ENCODE results near the gene TEK.

TEK gene

GRCh38 chr9:27094640-27095298, 14.3 kb upstream of the TEK start:
- peaks cover 11% of the 10 kb centered on the region for H3K27me3 Mint-ChIP-seq
- DNase-seq = no peak
- CTCF ChIA-PET = no interaction called here
- H3K4me3 Mint-ChIP-seq = no peak overlapping the region
- no peaks in the 10 kb centered on the region for H3K4me1 Mint-ChIP-seq
- no peaks in the 10 kb centered on the region for H3K36me3 Mint-ChIP-seq
- no peak overlapping the region for H3K27ac Mint-ChIP-seq
- peaks cover 3% of the 10 kb centered on the region for H3K9me3 Mint-ChIP-seq

GRCh38 chr9:27107241-27107640, 1.8 kb upstream of the TEK start:
- H3K27ac Mint-ChIP-seq = no peak overlapping the region
- no peak for DNase-seq
- no peaks in the 10 kb centered on the region for H3K9me3 Mint-ChIP-seq
- no peak overlapping the region for H3K4me3 Mint-ChIP-seq
- CTCF ChIA-PET = no interaction called here
- H3K36me3 Mint-ChIP-seq = no peaks in the 10 kb centered on the region
- H3K27me3 Mint-ChIP-seq = peaks cover 8% of the 10 kb centered on the region
- H3K4me1 Mint-ChIP-seq = no peaks in the 10 kb centered on the region

- Mint-ChIP-seq H3K36me3 (no peaks in the 10 kb centered on the region), H3K9me3 (no peaks in the 10 kb centered on the region), H3K4me3 (no peak overlapping the region), H3K4me1 (no peaks in the 10 kb centered on the region), H3K27ac (no peak overlapping the region), H3K27me3 (peaks cover 8% of the 10 kb centered on the region)
- CTCF ChIA-PET = no interaction called here
- no peak for DNase-seq
Measured at GRCh38 chr9:27109621-27110020, 596 bp downstream of the TEK start.

GRCh38 chr9:27110181-27110580, 1.2 kb downstream of the TEK start:
- Mint-ChIP-seq H3K4me1 (no peaks in the 10 kb centered on the region), H3K4me3 (no peak overlapping the region), H3K27ac (no peak overlapping the region), H3K27me3 (peaks cover 8% of the 10 kb centered on the region), H3K9me3 (no peaks in the 10 kb centered on the region), H3K36me3 (no peaks in the 10 kb centered on the region)
- DNase-seq = no peak
- CTCF ChIA-PET = no interaction called here

- H3K4me1 Mint-ChIP-seq = no peaks in the 10 kb centered on the region
- H3K27ac Mint-ChIP-seq = no peak overlapping the region
- peaks cover 8% of the 10 kb centered on the region for H3K27me3 Mint-ChIP-seq
- no peak overlapping the region for H3K4me3 Mint-ChIP-seq
- DNase-seq = no peak
- CTCF ChIA-PET = interaction anchor here (1.0 kb wide), 1 partner anchor 14 kb away, joined by 3 read pairs; no protein-coding TSS in a partner anchor
- no peaks in the 10 kb centered on the region for H3K9me3 Mint-ChIP-seq
- H3K36me3 Mint-ChIP-seq = no peaks in the 10 kb centered on the region
Measured at GRCh38 chr9:27112235-27112634, 3.2 kb downstream of the TEK start.

GRCh38 chr9:27117489-27118135, 8.6 kb downstream of the TEK start:
- Mint-ChIP-seq H3K9me3 (no peaks in the 10 kb centered on the region), H3K27ac (no peak overlapping the region), H3K4me1 (no peaks in the 10 kb centered on the region), H3K27me3 (no peaks in the 10 kb centered on the region), H3K4me3 (no peak overlapping the region), H3K36me3 (no peaks in the 10 kb centered on the region)
- DNase-seq = no peak
- CTCF ChIA-PET = no interaction called here

GRCh38 chr9:27118916-27119315, 9.9 kb downstream of the TEK start:
- H3K36me3 Mint-ChIP-seq = no peaks in the 10 kb centered on the region
- no peaks in the 10 kb centered on the region for H3K4me1 Mint-ChIP-seq
- no peak overlapping the region for H3K27ac Mint-ChIP-seq
- H3K27me3 Mint-ChIP-seq = no peaks in the 10 kb centered on the region
- no peak for DNase-seq
- H3K4me3 Mint-ChIP-seq = no peak overlapping the region
- CTCF ChIA-PET = no interaction called here
- H3K9me3 Mint-ChIP-seq = no peaks in the 10 kb centered on the region

GRCh38 chr9:27124151-27124550, 15.1 kb downstream of the TEK start:
- H3K4me3 Mint-ChIP-seq = no peak overlapping the region
- H3K27me3 Mint-ChIP-seq = no peaks in the 10 kb centered on the region
- no peaks in the 10 kb centered on the region for H3K36me3 Mint-ChIP-seq
- no peak for DNase-seq
- H3K9me3 Mint-ChIP-seq = no peaks in the 10 kb centered on the region
- CTCF ChIA-PET = no interaction called here
- no peak overlapping the region for H3K27ac Mint-ChIP-seq
- no peaks in the 10 kb centered on the region for H3K4me1 Mint-ChIP-seq

- CTCF ChIA-PET = no interaction called here
- Mint-ChIP-seq H3K4me3 (no peak overlapping the region), H3K27me3 (no peaks in the 10 kb centered on the region), H3K27ac (no peak overlapping the region), H3K4me1 (no peaks in the 10 kb centered on the region), H3K9me3 (no peaks in the 10 kb centered on the region), H3K36me3 (no peaks in the 10 kb centered on the region)
- no peak for DNase-seq
Measured at GRCh38 chr9:27125030-27125429, 16.0 kb downstream of the TEK start.

GRCh38 chr9:27125936-27126335, 16.9 kb downstream of the TEK start:
- no peak for DNase-seq
- Mint-ChIP-seq H3K27ac (no peak overlapping the region), H3K4me1 (no peaks in the 10 kb centered on the region), H3K4me3 (no peak overlapping the region), H3K36me3 (no peaks in the 10 kb centered on the region), H3K9me3 (no peaks in the 10 kb centered on the region), H3K27me3 (no peaks in the 10 kb centered on the region)
- CTCF ChIA-PET = interaction anchor here (0.6 kb wide), 1 partner anchor 14 kb away, joined by 3 read pairs; no protein-coding TSS in a partner anchor

- no peak overlapping the region for H3K4me3 Mint-ChIP-seq
Measured at GRCh38 chr9:27126670-27127069, 17.6 kb downstream of the TEK start.

GRCh38 chr9:27129221-27129620, 20.2 kb downstream of the TEK start:
- no peaks in the 10 kb centered on the region for H3K4me1 Mint-ChIP-seq
- no peak overlapping the region for H3K4me3 Mint-ChIP-seq
- no peaks in the 10 kb centered on the region for H3K27me3 Mint-ChIP-seq
- DNase-seq = no peak
- H3K27ac Mint-ChIP-seq = no peak overlapping the region
- no peaks in the 10 kb centered on the region for H3K36me3 Mint-ChIP-seq
- no peaks in the 10 kb centered on the region for H3K9me3 Mint-ChIP-seq
- CTCF ChIA-PET = no interaction called here

More at GRCh38 chr9:27126670-27127069, 17.6 kb downstream of the TEK start:
- CTCF ChIA-PET = no interaction called here
- H3K27ac Mint-ChIP-seq = no peak overlapping the region
- no peaks in the 10 kb centered on the region for H3K36me3 Mint-ChIP-seq
- H3K27me3 Mint-ChIP-seq = no peaks in the 10 kb centered on the region
- DNase-seq = no peak
- no peaks in the 10 kb centered on the region for H3K4me1 Mint-ChIP-seq
- H3K9me3 Mint-ChIP-seq = no peaks in the 10 kb centered on the region

GRCh38 chr9:27131731-27132130, 22.7 kb downstream of the TEK start:
- Mint-ChIP-seq H3K4me3 (no peak overlapping the region), H3K9me3 (no peaks in the 10 kb centered on the region), H3K4me1 (no peaks in the 10 kb centered on the region), H3K27me3 (no peaks in the 10 kb centered on the region), H3K27ac (no peak overlapping the region), H3K36me3 (no peaks in the 10 kb centered on the region)
- CTCF ChIA-PET = no interaction called here
- DNase-seq = no peak

GRCh38 chr9:27133817-27134216, 24.8 kb downstream of the TEK start:
- peaks cover 5% of the 10 kb centered on the region for H3K9me3 Mint-ChIP-seq
- no peak overlapping the region for H3K4me3 Mint-ChIP-seq
- no peak for DNase-seq
- H3K36me3 Mint-ChIP-seq = no peaks in the 10 kb centered on the region
- CTCF ChIA-PET = no interaction called here
- H3K27ac Mint-ChIP-seq = no peak overlapping the region
- H3K4me1 Mint-ChIP-seq = no peaks in the 10 kb centered on the region
- H3K27me3 Mint-ChIP-seq = no peaks in the 10 kb centered on the region

GRCh38 chr9:27142299-27142930, 33.4 kb downstream of the TEK start:
- CTCF ChIA-PET = interaction anchor here (0.7 kb wide), 1 partner anchor 117 kb away, joined by 3 read pairs; no protein-coding TSS in a partner anchor
- H3K36me3 Mint-ChIP-seq = no peaks in the 10 kb centered on the region
- H3K4me1 Mint-ChIP-seq = no peaks in the 10 kb centered on the region
- H3K27me3 Mint-ChIP-seq = no peaks in the 10 kb centered on the region
- no peak for DNase-seq
- peaks cover 5% of the 10 kb centered on the region for H3K9me3 Mint-ChIP-seq
- no peak overlapping the region for H3K27ac Mint-ChIP-seq
- no peak overlapping the region for H3K4me3 Mint-ChIP-seq
